Urothelium cell line (cell line): ENCODE results near the gene ISCA1.
"Not testable (repeated sequence)": the region's sequence is repeated elsewhere in the genome, so short reads cannot be mapped to it uniquely, and the experiment has no call there.

Experiments used
- DNase-seq: peaks from one replicate; pipeline ENCODE4 v3.0.0; 2011; ENCODE audit warnings: low spot score, mixed read lengths
- FAIRE-seq: peaks from 2 replicates; lab custom pipeline; 2011; peaks lifted over from hg19 to GRCh38; lab: Jason Lieb, UNC

ISCA1 gene

GRCh38 chr9:86282077-86282978, at the start of gene ISCA1:
Gene ISCA1, minus strand, starts transcription at chr9:86282538. Its CDS starts 80 bp downstream, at chr9:86282458.
- DNase-seq = peak; percentile 94
- FAIRE-seq = no peak

DNA sequence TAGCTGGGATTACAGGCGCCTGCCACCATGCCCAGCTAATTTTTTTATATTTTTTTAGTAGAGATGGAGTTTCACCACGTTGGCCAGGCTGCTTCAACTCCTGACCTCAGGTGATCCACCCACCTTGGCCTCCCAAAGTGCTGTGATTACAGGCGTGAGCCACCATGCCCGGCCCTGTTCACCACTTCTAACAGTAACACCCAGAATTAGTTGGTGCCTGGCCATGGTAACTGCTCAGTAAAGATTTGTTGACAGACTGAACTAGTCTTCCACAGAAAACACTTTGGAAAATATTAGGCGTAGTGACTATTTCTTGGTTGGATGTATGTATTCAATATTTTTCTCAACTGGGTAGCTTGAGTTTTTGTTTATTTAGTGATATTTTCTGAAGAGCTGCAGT, 47.8 kb upstream of the ISCA1 start:
- no peak for FAIRE-seq
- no peak for DNase-seq

DNA sequence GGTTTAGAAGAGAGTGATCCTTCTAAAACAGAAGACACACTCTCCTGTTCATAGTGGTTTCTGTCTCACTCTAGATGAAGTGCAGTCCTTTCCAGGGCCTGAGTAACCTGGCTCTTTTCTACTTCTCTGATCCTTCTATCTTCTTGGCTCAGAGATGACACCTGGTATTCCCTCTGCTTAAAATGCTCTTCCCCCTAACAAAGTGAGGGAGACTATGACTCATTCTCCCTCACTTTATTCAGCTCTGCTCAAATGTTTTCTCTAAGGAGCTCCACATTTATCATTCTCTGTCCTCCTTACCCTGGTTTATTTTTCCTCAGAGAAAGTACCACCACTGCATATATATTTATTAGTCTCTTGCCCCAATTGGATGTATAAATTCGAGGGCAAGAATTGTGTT, 47.3 kb upstream of the ISCA1 start:
- FAIRE-seq (no peak), DNase-seq (no peak)

DNA sequence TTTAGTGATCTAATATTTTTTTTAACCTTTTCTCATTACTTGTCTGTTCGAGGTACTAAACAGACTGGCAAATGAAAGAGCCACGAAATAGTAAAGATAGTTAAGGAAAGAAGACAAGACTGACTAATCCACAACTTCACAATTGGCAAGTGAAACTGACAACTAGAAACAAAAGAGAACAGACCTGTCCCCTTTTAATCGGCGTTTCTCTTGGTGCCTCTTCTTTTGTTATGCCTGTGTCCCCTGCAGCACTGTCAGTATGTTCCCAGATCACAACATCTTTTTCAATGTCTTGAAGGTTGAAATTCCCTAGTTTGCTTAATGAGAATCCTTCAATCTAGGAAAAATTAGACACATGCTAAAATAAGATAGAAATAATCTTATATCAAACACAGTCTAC, 45.8 kb upstream of the ISCA1 start:
- DNase-seq (no peak), FAIRE-seq (no peak)

- DNase-seq = no peak
- no peak for FAIRE-seq
Observed at GRCh38 chr9:86326536-86326935, 44.2 kb upstream of the ISCA1 start.

DNA sequence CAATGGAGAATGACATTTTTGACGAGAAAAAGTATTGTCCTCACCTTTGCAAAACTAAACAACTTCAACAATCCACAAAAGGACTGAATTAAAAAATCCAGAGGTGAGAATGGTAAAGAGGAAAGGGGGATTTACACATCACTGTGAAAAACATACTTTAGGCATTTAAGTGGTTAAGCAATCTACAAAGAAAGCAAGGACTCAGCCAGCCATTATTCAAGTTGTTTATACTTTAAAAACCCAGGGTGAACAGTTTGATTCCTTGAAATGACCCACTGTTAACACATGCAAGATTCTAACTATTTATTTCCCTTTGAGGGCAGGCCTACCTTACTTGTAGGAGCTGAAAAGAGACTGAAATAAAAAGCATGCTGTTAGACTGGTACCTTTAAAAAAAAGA, 42.6 kb upstream of the ISCA1 start:
- no peak for FAIRE-seq
- no peak for DNase-seq

GRCh38 chr9:86324308-86324707, 42.0 kb upstream of the ISCA1 start:
- DNase-seq (no peak), FAIRE-seq (no peak)

GRCh38 chr9:86322973-86323644, 40.8 kb upstream of the ISCA1 start:
- no peak for DNase-seq
- FAIRE-seq = no peak

DNA sequence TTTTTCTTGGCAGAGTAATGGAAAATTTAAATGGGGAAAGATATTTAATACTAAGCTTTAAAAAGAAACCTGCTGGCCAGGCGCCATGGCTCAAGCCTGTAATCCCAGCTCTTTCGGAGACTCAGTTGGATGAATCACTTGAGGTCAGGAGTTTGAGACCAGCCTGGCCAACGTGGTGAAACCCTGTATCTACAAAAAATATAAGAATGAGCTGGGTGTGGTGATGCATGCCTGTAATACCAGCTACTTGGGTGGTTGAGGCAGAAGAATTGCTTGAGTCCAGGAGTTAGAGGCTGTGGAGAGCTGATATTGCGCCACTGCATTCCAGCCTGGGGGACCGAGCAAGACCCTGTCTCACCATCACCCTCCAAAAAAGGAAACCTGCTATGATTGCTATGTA, 39.0 kb upstream of the ISCA1 start:
- DNase-seq (no peak), FAIRE-seq (no peak)

GRCh38 chr9:86318187-86318586, 35.8 kb upstream of the ISCA1 start:
- DNase-seq (no peak), FAIRE-seq (no peak)

GRCh38 chr9:86315078-86315477, 32.7 kb upstream of the ISCA1 start:
- DNase-seq = no peak
- FAIRE-seq = no peak

GRCh38 chr9:86312959-86313358, 30.6 kb upstream of the ISCA1 start:
- FAIRE-seq, DNase-seq: not testable (repeated sequence)

DNA sequence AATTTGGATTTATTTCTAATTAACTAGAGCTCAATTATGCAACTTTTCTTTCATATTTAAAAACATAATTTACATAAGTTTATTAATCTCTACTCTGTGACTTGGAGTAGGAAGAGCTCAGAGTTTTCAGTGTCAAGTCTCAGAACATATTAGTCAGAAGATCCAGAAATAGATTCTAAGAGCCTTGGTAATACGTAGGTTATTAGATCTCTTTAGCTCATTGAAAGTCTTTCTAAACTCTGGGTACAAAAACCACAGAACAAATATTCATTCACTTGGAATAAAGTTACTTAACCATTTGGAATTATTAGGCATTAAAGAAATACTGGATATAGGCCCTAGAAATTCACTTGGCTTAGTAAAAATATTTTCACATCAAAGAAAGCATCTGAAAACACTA, 26.3 kb upstream of the ISCA1 start:
- no peak for DNase-seq
- FAIRE-seq = no peak

DNA sequence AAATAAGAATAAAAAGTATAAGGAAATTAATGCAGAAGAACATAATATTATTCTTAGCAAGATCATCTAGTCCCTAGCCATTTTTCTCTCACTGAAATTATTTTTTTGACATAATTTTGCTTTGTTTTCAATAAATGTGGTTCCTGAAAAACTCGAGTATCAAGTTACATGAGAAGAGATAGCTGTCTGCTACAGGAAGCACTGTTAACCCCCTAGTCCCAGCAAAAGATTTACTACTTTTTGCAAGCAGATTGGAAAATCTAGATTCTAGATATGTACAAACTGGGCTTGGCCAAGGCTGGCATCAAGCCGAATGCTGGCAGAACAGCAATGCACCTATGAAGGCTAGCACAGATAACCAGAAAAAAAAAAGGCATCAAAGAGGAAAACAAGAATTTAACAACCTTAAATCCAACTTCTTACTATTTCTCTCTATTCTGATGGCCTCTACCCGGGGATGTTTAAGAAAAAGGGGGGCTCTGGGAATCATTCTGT, 21.9 kb upstream of the ISCA1 start:
- FAIRE-seq = no peak
- DNase-seq = no peak

- FAIRE-seq (no peak), DNase-seq (peak; percentile 5)
Observed at GRCh38 chr9:86303316-86303975, 21.1 kb upstream of the ISCA1 start.

GRCh38 chr9:86301686-86302085, 19.3 kb upstream of the ISCA1 start:
- no peak for DNase-seq
- FAIRE-seq = no peak

- DNase-seq (no peak), FAIRE-seq (no peak)
Observed at GRCh38 chr9:86300701-86301100, 18.4 kb upstream of the ISCA1 start.

- DNase-seq = no peak
- FAIRE-seq = no peak
Observed at GRCh38 chr9:86298873-86299272, 16.5 kb upstream of the ISCA1 start.

DNA sequence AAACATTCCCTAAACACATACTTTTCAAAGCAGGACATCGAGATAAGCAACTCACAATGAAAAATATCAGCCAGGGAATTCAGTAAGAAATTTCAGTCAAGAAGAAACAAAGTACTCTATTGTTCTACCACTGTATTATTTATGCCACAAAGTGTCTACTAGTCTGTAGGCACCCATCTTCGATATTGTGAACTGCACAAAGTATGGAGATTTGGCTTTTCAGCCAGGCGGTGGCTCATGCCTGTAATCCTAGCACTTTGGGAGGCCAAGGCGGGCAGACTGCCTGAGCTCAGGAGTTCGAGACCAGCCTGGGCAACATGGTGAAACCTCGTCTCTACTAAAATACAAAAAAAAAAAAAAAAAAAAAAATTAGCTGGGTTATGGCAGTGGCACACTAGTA, 8.0 kb upstream of the ISCA1 start:
- DNase-seq, FAIRE-seq: not testable (repeated sequence)

DNA sequence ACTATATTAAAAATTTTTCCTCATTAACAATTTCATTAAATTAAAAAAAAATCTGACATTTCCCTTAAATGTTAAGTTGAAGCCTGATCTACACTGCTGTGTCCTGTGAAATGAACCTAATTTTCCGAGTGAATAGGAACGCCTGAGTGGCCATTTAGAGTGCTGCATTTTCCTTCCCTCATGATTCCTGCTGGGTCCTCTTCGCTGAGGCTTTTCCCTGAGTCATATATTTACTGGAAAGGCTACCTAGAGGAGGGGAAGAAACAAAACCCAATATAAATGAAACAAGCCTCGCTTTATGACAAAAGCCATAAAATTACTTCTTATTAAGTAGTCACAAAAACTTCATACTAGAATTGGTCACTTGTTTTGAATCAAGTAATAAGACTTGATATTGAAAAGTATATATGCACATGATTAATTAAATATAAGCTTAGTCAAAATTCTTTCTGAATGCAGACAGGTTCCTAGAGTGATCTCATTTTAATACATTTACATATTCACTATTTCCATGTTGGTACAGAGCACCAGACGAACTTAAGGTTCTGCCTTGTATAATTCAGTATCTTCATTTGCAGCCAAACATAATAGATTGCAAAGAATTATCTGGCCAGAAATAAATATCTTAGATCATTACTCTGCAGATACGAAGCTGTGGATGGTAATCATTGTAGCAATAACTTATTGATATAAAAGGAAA, 6.3 kb upstream of the ISCA1 start:
- no peak for FAIRE-seq
- DNase-seq = no peak

GRCh38 chr9:86287013-86287412, 4.7 kb upstream of the ISCA1 start:
- FAIRE-seq (no peak), DNase-seq (no peak)
